Activated CD8-positive, alpha-beta memory T cell treated with anti-CD3 and anti-CD28 coated beads for 24 hours (primary cell): ENCODE results near the gene SNX11.

ENCODE experiments used
- DNase-seq: peaks from one replicate; pipeline ENCODE4 v3.0.0-alpha.2; 2020

The SNX11 gene

GRCh38 chr17:48100591-48101011 lies 7.0 kb upstream of the SNX11 start:
- DNase-seq: no peak

DNA sequence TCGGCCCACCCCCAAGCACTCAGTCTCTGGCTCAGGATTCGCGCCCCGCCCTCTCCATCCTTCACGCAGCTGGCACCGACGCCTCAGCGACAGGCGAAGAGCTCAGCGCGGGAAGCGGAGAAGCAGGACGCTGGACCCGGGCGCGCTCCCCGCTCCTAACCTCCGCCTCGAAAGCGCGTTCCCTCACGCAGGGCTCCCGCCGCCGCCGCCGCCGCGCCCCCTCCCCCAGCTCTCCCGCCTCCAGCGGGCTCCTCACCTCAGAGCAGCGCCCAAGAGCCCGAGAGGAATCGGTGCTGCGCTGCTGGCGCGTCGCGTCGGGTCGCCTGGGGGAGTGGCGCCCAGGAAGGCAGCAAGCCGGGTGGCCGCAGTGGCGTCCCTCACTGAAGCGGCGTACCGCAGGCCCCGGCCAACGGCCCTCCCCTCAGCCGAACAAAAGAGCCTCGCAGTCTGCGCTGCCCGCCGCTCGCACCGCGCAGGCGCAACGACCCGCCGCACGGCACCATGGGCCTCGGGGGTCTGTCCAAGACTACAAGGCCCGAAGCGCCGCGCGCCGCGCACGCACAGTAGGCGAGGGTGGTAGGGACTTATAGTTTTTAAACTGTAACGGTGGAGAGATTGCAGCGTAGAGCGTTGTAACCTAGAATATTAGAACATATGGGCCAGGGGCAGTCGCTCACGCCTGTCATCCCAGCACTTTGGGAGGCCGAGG lies 6.4 kb upstream of the SNX11 start, which contains the start of gene CBX1:
CBX1 (minus strand) TSS at position 467 of the 709 bp plus-strand sequence. CDS start 24,474 bp downstream, outside the sequence.
- peak; percentile 96 for DNase-seq

GRCh38 chr17:48102043-48102750 lies 5.4 kb upstream of the SNX11 start:
- DNase-seq: no peak

- DNase-seq: no peak
Observed at GRCh38 chr17:48102798-48103715, 4.5 kb upstream of the SNX11 start.

DNA sequence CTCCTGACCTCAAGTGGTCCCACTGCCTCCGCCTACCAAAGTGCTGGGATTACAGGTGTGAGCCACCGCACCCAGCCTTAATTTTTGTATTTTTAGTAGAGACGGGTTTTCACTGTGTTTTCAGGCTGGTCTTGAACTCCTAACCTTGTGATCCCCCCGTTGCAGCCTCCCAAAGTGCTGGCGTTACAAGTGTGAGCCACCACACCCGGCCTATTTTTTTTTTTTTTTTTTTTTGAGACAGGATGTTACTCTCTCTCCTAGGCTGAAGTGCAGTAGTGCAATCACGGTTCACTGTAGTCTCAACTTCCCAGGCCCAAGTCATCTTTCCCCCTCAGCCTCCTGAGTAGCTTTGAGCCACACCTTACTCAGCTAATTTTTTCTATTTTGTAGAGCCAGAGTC lies 3.1 kb upstream of the SNX11 start:
- DNase-seq: no peak

DNA sequence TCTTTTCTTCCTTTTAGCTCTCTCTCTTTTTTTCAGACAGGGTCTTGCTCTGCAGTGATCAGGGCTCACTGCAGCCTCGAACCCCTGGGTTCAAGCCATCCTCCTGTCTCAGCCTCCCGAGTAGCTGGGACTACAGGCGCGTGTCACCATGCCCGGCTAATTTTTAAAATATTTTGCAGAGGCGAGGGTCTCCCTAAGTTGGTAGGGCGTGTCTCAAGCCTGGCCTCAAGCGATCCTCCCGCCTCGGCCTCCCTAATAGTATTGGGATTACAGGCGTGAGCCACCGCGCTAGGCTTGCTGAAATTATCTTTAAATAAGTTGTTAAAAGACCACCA lies 797 bp upstream of the SNX11 start:
- DNase-seq: no peak

DNA sequence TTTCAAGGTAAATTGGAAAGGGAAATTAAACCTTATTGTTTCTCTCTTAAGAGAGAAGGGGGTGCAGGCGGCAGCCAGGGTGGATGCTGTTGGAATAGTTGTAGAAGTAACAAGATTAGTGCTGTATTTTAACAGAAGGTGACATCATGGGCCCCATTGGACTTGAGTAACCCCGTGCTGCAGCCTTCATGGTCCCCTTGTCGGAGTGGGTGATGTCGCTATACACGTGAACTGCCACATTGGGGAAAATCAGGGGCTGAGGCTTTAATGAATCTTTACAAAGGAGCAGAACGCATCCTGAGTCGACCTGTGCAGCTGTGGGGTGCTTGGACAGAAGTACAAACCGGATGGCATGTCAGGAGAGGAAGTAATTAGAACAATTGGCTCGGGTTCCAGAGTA lies 3.2 kb downstream of the SNX11 start:
- no peak for DNase-seq

GRCh38 chr17:48111937-48112241 lies 4.3 kb downstream of the SNX11 start:
- DNase-seq: no peak

DNA sequence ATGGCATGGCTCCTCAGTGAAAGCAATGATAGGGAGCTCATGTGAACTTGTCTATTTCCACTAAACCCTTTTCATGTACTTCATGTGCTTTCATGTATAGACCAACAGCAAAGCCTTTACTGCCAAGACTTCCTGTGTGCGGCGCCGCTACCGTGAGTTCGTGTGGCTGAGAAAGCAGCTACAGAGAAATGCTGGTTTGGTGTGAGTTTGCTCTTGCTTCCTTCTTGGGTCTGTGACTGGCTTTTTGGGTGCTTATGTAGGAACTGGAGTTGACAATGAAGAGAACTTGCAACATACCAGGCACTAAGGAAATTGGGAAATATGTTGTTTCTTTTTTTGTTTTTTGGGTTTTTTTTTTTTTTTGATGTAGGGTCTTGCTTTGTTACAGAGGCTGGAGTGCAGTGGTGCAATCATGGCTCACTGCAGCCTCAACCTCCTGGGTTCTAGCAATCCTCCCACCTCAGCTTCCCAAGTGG lies 5.7 kb downstream of the SNX11 start:
- DNase-seq: peak; percentile 71

DNA sequence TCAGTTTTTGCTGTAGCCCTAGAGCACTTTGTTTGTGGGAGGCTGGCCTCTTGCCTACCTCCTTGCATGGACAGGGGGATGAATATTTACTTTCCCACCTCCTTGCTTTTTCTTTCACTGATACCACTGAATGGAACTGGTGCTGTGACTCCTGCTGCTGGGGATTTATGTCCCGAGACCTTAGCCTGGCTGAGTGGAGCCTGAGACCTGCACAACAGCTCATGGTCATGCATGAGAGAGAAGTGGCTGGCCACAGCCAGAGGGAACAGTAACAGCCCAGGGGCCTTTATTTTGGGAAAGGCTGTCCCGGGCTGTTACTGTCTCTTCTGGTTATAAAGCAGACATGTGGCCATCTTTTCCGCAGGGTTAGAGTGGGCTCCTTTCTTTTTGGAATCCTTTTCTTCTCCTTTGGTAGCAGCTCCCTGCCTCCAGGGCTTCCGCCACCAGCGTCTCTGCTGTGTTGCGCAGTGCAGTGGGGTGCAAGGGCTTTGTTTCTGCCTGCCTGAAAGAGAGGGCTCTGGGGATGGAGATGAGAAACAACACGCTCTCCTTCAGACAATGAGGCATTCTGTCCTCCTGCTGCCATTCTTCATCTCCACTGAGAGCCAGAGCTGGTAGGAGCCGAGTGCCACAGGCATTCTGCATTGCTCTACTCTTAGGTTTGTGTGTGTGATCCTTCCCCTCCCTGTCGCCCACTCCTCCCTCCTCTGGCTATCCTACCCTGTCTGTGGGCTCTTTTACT lies 14.5 kb downstream of the SNX11 start:
- DNase-seq: no peak

GRCh38 chr17:48122665-48123045 lies 15.1 kb downstream of the SNX11 start:
- DNase-seq: no peak

DNA sequence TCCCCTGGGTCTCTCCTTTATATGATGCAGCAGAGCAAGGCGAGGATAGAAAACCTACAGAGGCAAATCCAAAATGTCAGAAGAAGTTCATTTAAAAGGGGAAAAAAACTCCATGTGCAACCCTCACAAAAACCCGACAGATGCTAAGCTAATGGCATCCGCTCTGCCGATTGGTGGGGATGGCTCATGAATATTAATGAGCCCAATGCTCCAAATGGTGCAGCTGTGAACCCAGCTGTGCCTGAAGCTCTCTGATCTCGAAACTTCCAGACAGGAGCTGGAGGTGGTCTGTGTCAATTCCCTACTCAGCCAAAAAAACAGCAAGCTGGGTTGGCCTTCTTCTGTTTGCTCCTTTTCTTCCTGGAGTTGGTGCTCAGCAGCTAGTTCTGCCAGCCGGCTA lies 15.5 kb downstream of the SNX11 start:
- DNase-seq: no peak

DNA sequence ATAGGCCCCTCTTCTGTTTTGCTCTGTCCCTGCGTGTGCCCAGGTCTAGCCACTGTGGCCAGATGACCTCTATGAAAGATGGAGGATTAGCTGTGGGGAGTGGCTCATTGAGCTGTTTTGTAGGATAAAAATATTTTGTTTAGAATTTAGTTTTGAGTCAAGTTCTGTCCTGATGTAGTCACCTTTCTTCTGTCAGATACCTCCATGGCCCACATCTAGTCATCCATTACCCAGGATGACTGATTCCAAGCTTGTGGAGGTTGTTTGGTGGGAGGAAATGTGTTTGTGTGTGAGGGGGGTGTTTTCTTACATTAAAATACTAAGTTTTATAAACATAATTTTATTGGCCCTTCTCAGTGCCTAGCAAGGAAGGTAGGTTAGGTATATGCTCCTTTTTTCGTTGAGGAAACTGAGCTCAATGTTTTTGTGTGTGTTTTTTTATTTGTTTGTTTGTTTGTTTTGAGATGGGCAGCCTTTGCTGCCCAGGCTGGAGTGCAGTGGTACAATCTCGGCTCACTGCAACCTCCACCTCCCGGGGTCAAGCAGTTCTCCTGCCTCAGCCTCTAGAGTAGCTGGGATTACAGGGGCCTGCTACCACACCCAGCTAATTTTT lies 16.3 kb downstream of the SNX11 start:
- DNase-seq: no peak

DNA sequence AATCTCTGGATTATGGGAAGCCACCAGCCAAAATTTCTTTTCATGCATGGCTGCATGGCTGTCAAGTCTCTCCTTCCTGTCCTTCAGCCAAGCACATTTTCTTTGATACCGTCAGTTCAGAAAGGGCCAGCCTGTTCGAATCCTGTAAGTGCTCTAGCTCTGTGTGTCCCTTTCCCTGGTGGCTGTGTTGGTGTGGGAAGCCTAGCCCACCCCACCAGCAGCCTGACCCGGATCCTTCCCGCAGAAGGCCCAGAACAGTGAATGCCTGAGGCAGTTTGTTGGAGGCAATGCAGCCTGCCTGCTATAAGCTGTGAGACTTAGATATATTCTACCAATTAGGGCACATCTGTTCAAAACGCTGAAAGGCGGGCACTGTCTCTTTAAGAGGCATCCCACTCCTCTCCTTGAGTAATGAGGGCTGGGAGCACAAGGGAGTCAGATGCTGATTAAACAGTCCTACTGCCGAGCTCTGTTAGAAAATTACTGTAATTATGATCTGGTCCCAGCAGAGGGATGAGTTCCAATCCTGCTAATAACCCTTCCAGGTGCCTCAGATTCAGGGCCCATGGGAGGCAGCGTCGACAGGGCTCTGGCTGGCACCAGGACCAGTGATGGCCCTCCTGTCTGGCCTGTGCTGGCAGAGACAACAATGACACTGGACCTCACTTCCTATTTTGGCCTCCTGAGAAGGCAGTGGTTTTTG lies 18.4 kb downstream of the SNX11 start:
- no peak for DNase-seq

DNA sequence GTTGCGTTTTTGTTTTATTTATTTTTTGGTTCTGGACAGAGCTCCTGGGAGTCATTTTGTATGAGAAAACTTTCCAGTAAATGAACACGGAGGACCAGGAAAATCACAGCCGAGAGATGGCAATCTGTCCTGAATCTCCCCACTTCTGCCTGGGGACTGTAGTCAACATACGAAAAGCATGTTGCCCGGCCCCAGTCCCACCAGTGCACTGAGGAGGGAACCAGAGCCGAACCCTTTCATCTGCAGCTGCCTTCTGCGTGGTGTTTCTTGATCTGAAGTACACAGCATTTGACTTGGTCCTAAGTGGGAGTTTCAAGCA lies 18.9 kb downstream of the SNX11 start:
- DNase-seq: no peak

DNA sequence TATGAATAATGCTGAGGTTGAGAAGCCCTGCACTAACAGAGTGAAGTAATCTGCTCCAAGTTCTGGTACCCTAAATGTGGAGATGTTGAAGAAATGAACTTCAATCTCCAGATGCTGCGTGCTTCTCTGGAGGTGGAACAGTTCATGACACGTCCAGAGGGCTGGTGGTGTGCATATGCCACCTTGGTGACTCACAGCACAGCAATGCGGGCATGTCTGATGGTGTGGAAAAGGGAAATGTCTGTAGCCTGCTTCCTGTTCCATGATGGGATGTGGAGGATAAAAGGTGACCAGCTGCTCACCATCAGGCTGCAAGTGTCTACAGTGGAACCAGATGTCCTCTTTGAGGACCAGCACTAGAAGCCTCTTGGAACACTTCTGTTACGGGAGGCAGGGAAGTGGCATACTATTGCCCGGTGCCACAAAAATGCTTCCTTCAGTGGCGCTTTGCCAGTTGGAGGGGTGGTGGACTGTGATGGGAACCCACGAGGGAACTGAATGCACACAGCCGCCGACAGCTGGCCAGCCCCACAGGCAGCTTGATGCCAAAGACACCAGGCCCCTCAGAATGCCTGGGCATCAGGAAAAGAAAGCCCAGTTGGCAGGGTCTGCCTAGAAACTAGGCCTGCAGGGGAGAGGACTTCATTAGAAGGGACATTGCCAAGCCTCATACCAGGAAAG lies 19.9 kb downstream of the SNX11 start:
- no peak for DNase-seq

- DNase-seq: no peak
Observed at GRCh38 chr17:48128400-48128799, 20.8 kb downstream of the SNX11 start.

- no peak for DNase-seq
Observed at GRCh38 chr17:48129981-48130380, 22.4 kb downstream of the SNX11 start.

- peak; percentile 64 for DNase-seq
Observed at GRCh38 chr17:48131216-48131824, 23.8 kb downstream of the SNX11 start.

DNA sequence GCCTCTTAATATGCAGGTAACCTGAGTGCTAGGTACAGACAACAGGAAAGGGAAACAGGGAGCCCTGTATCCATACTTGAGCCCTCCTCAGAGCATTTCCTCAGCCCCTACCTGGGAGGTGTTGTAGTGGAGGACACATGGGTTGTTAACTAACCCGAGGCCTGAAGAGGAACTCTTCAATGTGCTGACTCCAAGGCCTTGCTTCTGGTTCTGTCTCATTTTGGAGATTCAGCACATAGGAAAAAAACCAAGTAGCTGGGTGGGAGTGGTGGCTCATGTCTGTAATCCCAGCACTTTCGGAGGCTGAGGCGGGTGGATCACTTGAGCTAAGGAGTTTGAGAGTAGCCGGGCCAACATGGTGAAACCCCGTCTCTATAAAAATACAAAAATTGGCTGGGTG lies 24.8 kb downstream of the SNX11 start:
- no peak for DNase-seq

- DNase-seq: no peak
Observed at GRCh38 chr17:48134912-48135480, 27.4 kb downstream of the SNX11 start.
